ENCODE results near the gene PLPP4. TPM values are rescaled to one million over a fixed set of nuclear protein-coding genes. Genes with fewer than 3 reads are reported as not detected.

The PLPP4 gene
- polyA plus RNA-seq, 1 of the 3 experiments (the other 2 are of a cell fraction) = 27.9 TPM

GRCh38 chr10:120543291-120543690 lies 86.3 kb downstream of the PLPP4 start (continued):
- no peak for TF ChIP-seq FOXJ3 (CRISPR knock-in tag; IDR thresholded peaks at IDR 0.05)
- no peak for TF ChIP-seq EZH2phosphoT487 (IDR thresholded peaks at IDR 0.05; ENCODE audit: borderline replicate concordance, low read depth)
- no peak for TF ChIP-seq EP300 (IDR thresholded peaks at IDR 0.05; ENCODE audit: borderline replicate concordance in 1 of 2, low read depth in 1 of 2, low read length in 1 of 2)

DNA sequence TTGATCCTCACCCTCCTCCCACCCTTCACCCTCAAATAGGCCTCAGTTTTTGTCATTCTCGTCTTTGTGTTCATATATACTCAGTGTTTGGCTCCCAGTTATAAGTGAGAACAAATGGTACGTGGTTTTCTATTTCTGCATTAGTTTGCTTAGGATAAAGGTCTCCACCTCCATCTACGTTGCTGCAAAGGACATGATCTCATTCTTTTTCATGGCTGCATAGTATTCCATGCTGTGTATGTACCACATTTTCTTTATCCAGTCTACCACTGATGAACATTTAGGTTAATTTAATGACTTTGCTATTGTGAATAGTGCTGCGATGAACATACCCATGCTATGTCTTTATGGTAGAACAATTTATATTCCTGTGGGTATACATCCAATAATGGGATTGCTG lies 91.2 kb downstream of the PLPP4 start:
- H3K79me2 ChIP-seq (ENCODE audit: insufficient read depth) = peaks cover 60% of the 10 kb centered on the region
- no peaks in the 10 kb centered on the region for H3K9me2 ChIP-seq
- no peak overlapping the region for H3K27ac ChIP-seq (ENCODE audit: low read depth in 2 of 2, low read length in 1 of 2)
- no peak for DNase-seq
- ChIA-PET POLR2A (no interaction called here), CTCF (no interaction called here)
- H3K9ac ChIP-seq = no peak overlapping the region
- no peak for TF ChIP-seq ELF1 (IDR thresholded peaks at IDR 0.05)
- TF ChIP-seq, protein P1, sequence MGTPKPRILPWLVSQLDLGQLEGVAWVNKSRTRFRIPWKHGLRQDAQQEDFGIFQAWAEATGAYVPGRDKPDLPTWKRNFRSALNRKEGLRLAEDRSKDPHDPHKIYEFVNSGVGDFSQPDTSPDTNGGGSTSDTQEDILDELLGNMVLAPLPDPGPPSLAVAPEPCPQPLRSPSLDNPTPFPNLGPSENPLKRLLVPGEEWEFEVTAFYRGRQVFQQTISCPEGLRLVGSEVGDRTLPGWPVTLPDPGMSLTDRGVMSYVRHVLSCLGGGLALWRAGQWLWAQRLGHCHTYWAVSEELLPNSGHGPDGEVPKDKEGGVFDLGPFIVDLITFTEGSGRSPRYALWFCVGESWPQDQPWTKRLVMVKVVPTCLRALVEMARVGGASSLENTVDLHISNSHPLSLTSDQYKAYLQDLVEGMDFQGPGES (IDR thresholded peaks at IDR 0.05; ENCODE audit: low read depth, low read length) = no peak
- TF ChIP-seq, protein P2, sequence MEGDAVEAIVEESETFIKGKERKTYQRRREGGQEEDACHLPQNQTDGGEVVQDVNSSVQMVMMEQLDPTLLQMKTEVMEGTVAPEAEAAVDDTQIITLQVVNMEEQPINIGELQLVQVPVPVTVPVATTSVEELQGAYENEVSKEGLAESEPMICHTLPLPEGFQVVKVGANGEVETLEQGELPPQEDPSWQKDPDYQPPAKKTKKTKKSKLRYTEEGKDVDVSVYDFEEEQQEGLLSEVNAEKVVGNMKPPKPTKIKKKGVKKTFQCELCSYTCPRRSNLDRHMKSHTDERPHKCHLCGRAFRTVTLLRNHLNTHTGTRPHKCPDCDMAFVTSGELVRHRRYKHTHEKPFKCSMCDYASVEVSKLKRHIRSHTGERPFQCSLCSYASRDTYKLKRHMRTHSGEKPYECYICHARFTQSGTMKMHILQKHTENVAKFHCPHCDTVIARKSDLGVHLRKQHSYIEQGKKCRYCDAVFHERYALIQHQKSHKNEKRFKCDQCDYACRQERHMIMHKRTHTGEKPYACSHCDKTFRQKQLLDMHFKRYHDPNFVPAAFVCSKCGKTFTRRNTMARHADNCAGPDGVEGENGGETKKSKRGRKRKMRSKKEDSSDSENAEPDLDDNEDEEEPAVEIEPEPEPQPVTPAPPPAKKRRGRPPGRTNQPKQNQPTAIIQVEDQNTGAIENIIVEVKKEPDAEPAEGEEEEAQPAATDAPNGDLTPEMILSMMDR (IDR thresholded peaks at IDR 0.05) = no peak
- no peak for TF ChIP-seq FOSL2 (IDR thresholded peaks at IDR 0.05; ENCODE audit: borderline replicate concordance, low read depth)
- no peak for TF ChIP-seq GABPA (IDR thresholded peaks at IDR 0.05; ENCODE audit: low read depth)
- TF ChIP-seq YY1 (IDR thresholded peaks at IDR 0.05; ENCODE audit: low read depth) = no peak
- TF ChIP-seq NFIC (IDR thresholded peaks at IDR 0.05; ENCODE audit: borderline replicate concordance) = no peak
- no peak for TF ChIP-seq POLR2AphosphoS5 (IDR thresholded peaks at IDR 0.05; ENCODE audit: low read depth, low read length)
- TF ChIP-seq TCF12 (IDR thresholded peaks at IDR 0.05) = no peak
- TF ChIP-seq, protein P3, sequence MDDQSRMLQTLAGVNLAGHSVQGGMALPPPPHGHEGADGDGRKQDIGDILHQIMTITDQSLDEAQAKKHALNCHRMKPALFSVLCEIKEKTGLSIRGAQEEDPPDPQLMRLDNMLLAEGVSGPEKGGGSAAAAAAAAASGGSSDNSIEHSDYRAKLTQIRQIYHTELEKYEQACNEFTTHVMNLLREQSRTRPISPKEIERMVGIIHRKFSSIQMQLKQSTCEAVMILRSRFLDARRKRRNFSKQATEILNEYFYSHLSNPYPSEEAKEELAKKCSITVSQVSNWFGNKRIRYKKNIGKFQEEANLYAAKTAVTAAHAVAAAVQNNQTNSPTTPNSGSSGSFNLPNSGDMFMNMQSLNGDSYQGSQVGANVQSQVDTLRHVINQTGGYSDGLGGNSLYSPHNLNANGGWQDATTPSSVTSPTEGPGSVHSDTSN (IDR thresholded peaks at IDR 0.05) = no peak
- TF ChIP-seq RAD21 (IDR thresholded peaks at IDR 0.05; ENCODE audit: low read length) = no peak
- TF ChIP-seq GATA2 (CRISPR knock-in tag; IDR thresholded peaks at IDR 0.05) = no peak
- no peak for TF ChIP-seq RFX5 (IDR thresholded peaks at IDR 0.05; ENCODE audit: low read length)
- H2AFZ ChIP-seq (ENCODE audit: low read depth) = no peak overlapping the region
- H3K9me3 ChIP-seq = no peaks in the 10 kb centered on the region
- H3K4me1 ChIP-seq (ENCODE audit: control insufficient read depth in 1 of 2, insufficient read depth in 2 of 2, low read depth in 1 of 2, low read length in 1 of 2) = peaks cover 0 to 5% of the 10 kb centered on the region in 2 experiments; a peak in 1 of 4 replicates
- no peak overlapping the region for H3K4me3 ChIP-seq (ENCODE audit: low read depth in 2 of 2, low read length in 1 of 2)
- H4K20me1 ChIP-seq (ENCODE audit: insufficient read depth) = no peaks in the 10 kb centered on the region
- H3F3A ChIP-seq (replicated peaks; ENCODE audit: insufficient read depth) = peaks cover 14% of the 10 kb centered on the region
- H3K27me3 ChIP-seq (ENCODE audit: insufficient read depth) = no peaks in the 10 kb centered on the region
- peaks cover 0 to 38% of the 10 kb centered on the region in 2 experiments for H3K36me3 ChIP-seq (replicated peaks in 1 of 2; ENCODE audit: control insufficient read depth in 1 of 2, insufficient read depth in 2 of 2, low read length in 1 of 2)
- no peak overlapping the region for H3K4me2 ChIP-seq
- 80% methylated on average over 4 of the region's 4 CpGs for WGBS (ENCODE audit: low lambda C conversion rate)

All from SK-N-SH (cell line).